HepG2 (cell line): ENCODE measurements around the gene CDC34. TPM values are rescaled to one million over a fixed set of nuclear protein-coding genes. Genes with fewer than 3 reads are reported as not detected.

Source experiments
- ATAD3A ChIP-seq: sonication (generic); formaldehyde crosslinking; IDR thresholded peaks from 2 replicates; pipeline ENCODE4 v1.4.0; 2020; ENCODE audit warnings: missing genetic modification reagents
- ATF7-NPFF ChIP-seq: sonication (generic); formaldehyde crosslinking; IDR thresholded peaks from 2 replicates; pipeline ENCODE4 v1.8.1; 2023; ENCODE audit warnings: mild to moderate bottlenecking, low read depth, missing genetic modification reagents, moderate library complexity
- EEA1 ChIP-seq: sonication (generic); formaldehyde crosslinking; IDR thresholded peaks from 2 replicates; pipeline ENCODE4 v1.5.1; 2020; ENCODE audit warnings: mild to moderate bottlenecking, missing genetic modification reagents, borderline replicate concordance
- MZF1 ChIP-seq: sonication (generic); formaldehyde crosslinking; IDR thresholded peaks from 2 replicates; pipeline ENCODE4 v1.8.1; 2023; ENCODE audit warnings: mild to moderate bottlenecking, missing genetic modification reagents, borderline replicate concordance
- PAXIP1 ChIP-seq: sonication (generic); formaldehyde crosslinking; conservative IDR thresholded peaks from 2 replicates; pipeline ENCODE4 v1.4.0; 2020; ENCODE audit warnings: mild to moderate bottlenecking, missing genetic modification reagents, moderate library complexity
- RBFOX2 ChIP-seq: fragments of 200-400 bp; formaldehyde crosslinking; IDR thresholded peaks from 2 replicates; pipeline ENCODE4 v1.6.1; 2017; ENCODE audit warnings: low read depth, mild to moderate bottlenecking, low read length
- SMARCE1 ChIP-seq: fragments of 450-650 bp; IDR thresholded peaks from 2 replicates; pipeline ENCODE4 v1.6.1; 2017; ENCODE audit warnings: borderline replicate concordance
- ZC3H4 ChIP-seq: sonication (generic); formaldehyde crosslinking; IDR thresholded peaks from 2 replicates; pipeline ENCODE4 v1.4.0; 2020; ENCODE audit warnings: missing genetic modification reagents, borderline replicate concordance
- ZFP91 ChIP-seq: sonication (generic); formaldehyde crosslinking; IDR thresholded peaks from 2 replicates; pipeline ENCODE4 v1.9.0; 2022; ENCODE audit warnings: missing genetic modification reagents, mild to moderate bottlenecking, borderline replicate concordance
- ZMYM3 ChIP-seq: sonication (generic); formaldehyde crosslinking; IDR thresholded peaks from 2 replicates; pipeline ENCODE4 v1.5.1; 2020; ENCODE audit warnings: mild to moderate bottlenecking, missing genetic modification reagents
- ZNF253 ChIP-seq: sonication (generic); formaldehyde crosslinking; IDR thresholded peaks from 2 replicates; pipeline ENCODE4 v1.8.0; 2022; ENCODE audit warnings: mild to moderate bottlenecking, missing genetic modification reagents, borderline replicate concordance
- ZNF318 ChIP-seq: sonication (generic); formaldehyde crosslinking; IDR thresholded peaks from 2 replicates; pipeline ENCODE4 v1.4.0; 2020; ENCODE audit warnings: mild to moderate bottlenecking, missing genetic modification reagents
- ZNF441 ChIP-seq: sonication (generic); formaldehyde crosslinking; IDR thresholded peaks from 2 replicates; pipeline ENCODE4 v1.7.0; 2021; ENCODE audit warnings: missing genetic modification reagents, borderline replicate concordance
- ZNF556 ChIP-seq: sonication (generic); formaldehyde crosslinking; IDR thresholded peaks from 2 replicates; pipeline ENCODE4 v1.4.0; 2020; ENCODE audit warnings: mild to moderate bottlenecking, missing genetic modification reagents, borderline replicate concordance
- ZNF850 ChIP-seq: sonication (generic); formaldehyde crosslinking; conservative IDR thresholded peaks from 2 replicates; pipeline ENCODE4 v1.9.0; 2021; ENCODE audit warnings: mild to moderate bottlenecking, missing genetic modification reagents
- polyA plus RNA-seq, 8 experiments: library from polyadenylated mRNA; depleted of rRNA in 3 of 8; stranded (reverse) in 7 of 8; unstranded in 1 of 8; fragments of >200 nt; fragmentation: Illumina TruSeq in 4 of 8; extraction: Trizol in 4 of 8; gene quantifications; 2 replicates each; pipeline versions ENCODE4 v1.2.1 to v1.2.3, GENCODE V29; 2011 to 2016; ENCODE audit warnings: low read depth in 4 of 8, missing spikeins in 1 of 8, mixed read lengths in 1 of 8; ENCODE audit not compliant: insufficient read depth in 1 of 8
- total RNA-seq, 5 experiments: library from RNA; depleted of rRNA; stranded (reverse); fragments of >200 nt; fragmentation: Illumina TruSeq; extraction: Trizol; gene quantifications; 2 replicates each; pipeline ENCODE4 v1.2.3, GENCODE V29; 2016; ENCODE audit warnings: low read depth in 1 of 5

The CDC34 gene
- total and polyA plus RNA-seq, 2 of the 13 experiments (the other 11 are each of a cell fraction or from before 2014, with no cell fraction given): 138 to 150 TPM

GRCh38 chr19:485583-486236, 45.9 kb upstream of the CDC34 start (continued):
- TF ChIP-seq ZNF318 (CRISPR knock-in tag) (no peak), MZF1 (no peak), PAXIP1 (CRISPR knock-in tag) (peak; percentile 37; the same call in 1 of the 2 replicates), EEA1 (no peak), ZNF556 (no peak; the same call in 1 of the 2 replicates), ZNF850 (no peak), SMARCE1 (no peak), RBFOX2 (peak; percentile 63), ATAD3A (no peak), ZMYM3 (CRISPR knock-in tag) (no peak), ZNF253 (CRISPR knock-in tag) (no peak), ZFP91 (CRISPR knock-in tag) (no peak; the same call in 1 of the 2 replicates), ZNF441 (no peak), ATF7-NPFF (CRISPR knock-in tag) (no peak), ZC3H4 (CRISPR knock-in tag) (no peak)
